HG03442 (cell line): ENCODE data around the gene USP24.
A peak's percentile ranks its signal among the peaks of the same experiment; 100 is the strongest.
"Not testable (repeated sequence)": the region's sequence is repeated elsewhere in the genome, so short reads cannot be mapped to it uniquely, and the experiment has no call there.

Experiments
- ATAC-seq: cut with Tn5 transposase; IDR thresholded peaks from one replicate; pipeline ENCODE4 v1.9.1; 2021; ENCODE audit warnings: mild to moderate bottlenecking, moderate library complexity; ENCODE audit not compliant: unreplicated experiment

USP24 gene

DNA sequence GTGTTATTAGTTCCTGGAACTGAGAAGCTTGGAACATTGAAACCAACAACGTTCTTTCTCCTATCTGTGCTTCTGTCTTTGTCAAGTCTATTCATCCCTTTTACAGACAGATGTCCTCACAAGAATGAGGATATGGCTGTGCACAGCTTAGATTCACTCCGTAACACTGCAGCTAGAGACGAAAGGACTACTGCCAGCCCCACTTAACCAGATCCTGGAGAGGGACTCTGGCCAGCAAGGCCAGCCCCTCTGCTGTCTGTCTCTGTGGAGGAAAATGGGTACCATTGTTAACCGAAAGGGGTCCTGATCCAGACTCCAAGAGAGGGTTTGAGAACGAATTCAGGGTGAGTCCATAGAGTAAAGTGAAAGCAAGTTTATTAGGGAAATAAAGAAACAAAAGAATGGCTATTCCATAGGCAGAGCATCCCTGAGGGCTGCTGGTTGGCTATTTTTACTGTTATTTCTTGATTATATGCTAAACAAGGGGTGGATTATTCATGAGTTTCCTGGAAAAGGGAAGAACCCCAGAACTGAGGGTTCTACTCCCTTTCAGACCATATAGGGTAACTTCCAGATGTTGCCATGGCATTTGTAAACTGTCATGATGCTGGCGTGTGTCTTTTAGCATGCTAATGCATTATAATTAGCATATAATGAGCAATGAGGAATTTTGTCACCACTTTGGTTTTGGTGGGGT, 17.4 kb upstream of the USP24 start:
- no peak for ATAC-seq

GRCh38 chr1:55231745-55232144, 16.6 kb upstream of the USP24 start:
- no peak for ATAC-seq

GRCh38 chr1:55230659-55231058, 15.5 kb upstream of the USP24 start:
- no peak for ATAC-seq

DNA sequence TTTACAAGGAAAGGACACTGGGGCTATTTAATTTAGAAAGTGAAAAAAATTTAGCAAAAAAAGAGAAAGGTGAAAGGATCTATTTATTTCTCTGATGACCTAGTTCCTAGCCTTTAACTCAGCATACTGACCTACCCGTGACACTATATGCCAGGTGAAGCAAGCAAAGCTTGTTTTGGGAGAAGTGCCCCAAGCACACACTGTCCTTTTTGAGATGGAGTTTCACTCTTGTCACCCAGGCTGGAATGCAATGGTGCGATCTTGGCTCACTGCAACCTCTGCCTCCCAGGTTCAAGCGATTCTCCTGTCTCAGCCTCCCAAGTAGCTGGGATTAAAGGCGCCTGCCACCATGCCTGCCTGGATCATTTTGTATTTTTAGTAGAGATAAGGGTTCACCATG, 14.6 kb upstream of the USP24 start:
- not testable (repeated sequence) for ATAC-seq

DNA sequence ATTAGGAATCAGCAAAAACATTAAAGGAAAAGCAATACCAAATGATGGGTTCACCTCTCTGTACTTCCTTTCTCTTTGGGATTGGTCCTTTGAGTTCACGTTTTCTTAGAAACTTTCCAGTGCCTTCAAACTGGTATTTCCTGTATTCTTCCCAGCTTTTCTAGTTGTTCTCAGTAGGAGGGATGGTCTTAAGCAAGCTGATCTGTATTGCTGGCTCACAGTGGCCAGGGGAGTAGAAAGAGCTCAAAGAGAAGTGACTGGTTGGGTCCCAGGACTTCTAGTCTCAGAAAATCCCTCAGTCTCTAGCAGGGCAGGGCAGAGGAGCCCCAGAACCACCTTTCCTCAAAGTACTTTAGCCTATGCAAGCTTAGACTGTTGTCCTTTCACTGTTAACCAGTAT, 10.1 kb upstream of the USP24 start:
- no peak for ATAC-seq

- no peak for ATAC-seq
Measured at GRCh38 chr1:55224729-55225128, 9.6 kb upstream of the USP24 start.

DNA sequence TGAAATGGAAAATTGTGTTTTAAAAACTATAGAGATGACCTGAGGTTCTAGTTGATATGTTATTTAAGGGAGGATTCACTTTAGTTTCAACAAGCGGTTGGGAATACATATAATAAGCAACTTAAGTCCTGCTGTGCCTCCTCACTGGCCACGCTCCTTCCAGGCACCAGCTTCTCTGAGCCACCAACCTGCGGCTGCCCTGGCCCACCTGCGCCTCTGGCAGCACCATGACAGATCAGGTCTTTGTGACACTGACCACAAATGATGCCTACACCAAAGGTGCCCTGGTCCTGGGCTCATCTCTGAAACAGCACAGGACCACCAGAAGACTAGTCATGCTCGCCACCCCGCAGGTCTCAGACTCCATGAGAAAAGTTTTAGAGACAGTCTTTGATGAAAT, 7.0 kb upstream of the USP24 start:
- ATAC-seq: no peak

- no peak for ATAC-seq
Measured at GRCh38 chr1:55217226-55217986, 2.2 kb upstream of the USP24 start.

GRCh38 chr1:55216096-55216495, 932 bp upstream of the USP24 start:
- ATAC-seq: no peak

DNA sequence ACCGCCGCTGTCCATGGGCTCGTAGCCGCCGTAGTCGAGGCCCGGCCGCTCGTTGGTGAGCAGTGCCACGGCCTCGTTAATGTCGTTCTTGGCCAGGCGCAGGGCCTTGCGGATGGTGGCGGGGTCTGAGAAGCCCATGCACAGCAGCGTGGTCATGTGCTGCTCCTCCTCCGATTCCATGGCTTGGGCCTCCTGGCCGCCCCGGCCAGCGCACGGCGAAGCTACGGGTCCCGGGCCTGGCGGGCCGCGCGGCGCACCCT, 300 bp downstream of the USP24 start:
- ATAC-seq: peak; percentile 24

GRCh38 chr1:55214212-55214933, 791 bp downstream of the USP24 start:
- peak; percentile 22 for ATAC-seq

GRCh38 chr1:55213885-55214211, 1.3 kb downstream of the USP24 start:
- ATAC-seq: no peak

GRCh38 chr1:55213151-55213884, 1.8 kb downstream of the USP24 start:
- ATAC-seq: no peak

DNA sequence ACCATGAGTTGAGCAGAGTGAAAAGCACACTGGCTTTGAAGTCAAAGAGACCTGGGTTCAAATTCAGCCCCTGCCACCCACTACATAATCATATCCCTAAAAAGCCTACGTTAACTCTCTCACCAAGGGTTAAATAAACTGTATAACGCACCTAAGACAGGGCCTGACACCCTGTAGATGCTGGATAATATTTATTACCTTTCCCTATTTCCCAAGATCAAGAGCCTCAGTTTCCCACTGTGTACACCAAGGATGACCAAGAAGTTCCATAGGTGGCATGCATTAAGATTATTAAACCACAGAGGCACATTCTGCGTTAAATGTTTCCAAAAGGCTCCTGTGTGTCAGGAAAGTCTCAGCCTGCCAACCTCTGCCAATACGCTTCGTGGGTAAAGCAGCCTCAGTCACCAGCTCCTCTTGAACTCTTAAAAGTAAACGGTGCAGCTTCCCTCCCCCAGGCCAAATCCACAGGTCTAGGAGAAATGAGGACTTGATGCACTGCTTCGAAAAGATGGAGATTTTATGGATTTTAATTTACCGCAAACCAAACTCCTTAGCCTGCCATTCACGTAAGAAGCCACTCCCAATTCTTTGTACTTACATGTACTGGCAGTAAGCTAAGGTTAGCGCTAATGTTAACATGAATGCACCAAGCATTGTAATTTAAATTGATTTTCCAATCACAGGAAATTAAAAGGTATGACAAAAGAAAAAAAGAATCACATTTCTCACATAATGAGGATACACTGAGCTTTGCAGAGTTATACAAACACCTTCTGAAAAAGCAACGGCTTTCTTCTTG, 2.6 kb downstream of the USP24 start:
- ATAC-seq: no peak

DNA sequence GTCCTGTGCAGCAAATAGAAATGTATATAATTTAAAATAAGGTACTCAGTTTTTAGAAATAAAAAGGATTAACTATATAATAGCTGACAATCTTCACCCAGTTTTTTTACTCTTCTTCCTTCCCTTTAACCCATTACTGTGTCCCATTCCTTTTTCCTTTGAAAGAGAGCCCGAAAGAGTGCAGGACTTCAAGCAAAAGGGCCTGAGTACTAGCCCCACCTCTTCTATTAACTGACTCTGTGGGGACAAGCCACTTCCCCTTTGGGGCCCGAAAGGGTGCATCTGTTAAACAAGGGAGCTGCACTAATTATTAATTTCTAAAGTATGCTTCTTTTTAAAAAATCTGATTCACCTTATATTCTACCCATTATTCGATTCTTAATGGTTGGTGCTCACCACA, 3.3 kb downstream of the USP24 start:
- ATAC-seq: peak; percentile 30

- no peak for ATAC-seq
Measured at GRCh38 chr1:55210990-55211801, 4.0 kb downstream of the USP24 start.

DNA sequence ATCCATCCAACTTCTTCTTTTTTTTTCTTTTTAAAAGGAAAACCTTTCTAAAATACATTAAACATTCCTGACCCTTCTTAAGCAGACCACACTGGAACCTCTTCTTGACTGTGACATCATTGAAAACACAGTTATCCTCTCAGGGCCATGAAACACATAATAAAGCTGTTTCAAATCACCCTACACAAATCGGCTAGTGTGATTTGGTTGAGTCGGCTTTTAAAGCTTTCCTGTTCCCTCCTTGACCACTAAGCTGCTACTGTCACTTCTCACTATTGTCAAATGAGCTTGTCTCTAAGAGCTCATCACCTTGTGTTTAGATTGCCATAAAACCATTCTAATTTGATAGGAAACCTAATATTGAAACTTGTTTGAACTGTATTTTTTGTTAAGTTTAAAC, 5.9 kb downstream of the USP24 start:
- peak; percentile 27 for ATAC-seq

DNA sequence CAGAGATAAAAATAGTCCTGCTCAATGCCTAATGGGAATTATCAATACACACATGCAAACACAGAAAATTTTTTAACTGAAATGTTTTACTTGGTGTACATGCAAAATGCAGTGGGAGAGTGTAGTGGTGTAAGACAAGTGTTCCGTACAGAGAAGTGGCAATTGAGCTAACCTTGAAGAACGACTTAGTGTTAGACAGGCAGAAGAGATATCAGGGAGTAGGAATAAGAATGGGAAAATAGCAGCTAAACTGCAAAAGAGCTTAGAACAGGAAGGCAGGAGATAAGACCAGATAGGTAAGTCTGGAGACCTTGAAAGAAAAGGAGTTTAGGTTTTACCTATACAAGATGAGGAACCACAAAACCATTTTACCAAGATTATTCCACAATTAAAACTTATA, 9.0 kb downstream of the USP24 start:
- no peak for ATAC-seq

DNA sequence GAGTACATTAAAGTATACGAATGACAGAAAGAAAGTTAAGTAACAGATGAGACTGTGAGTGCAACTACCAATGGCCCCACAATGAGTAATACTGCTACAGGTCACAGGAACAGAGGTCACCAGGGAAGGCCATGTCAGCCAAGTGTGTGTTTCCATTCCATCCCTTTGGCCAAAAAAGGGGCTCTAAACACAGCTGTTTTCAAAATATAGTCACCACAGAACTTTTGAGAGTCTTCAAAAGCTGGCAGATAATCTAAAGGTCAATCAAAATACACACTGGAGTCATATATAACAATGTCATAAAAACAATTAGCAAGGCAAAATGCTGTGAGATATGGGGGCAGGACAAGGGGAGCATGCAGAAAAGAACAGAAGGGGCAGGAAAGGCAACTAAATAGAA, 10.2 kb downstream of the USP24 start:
- peak; percentile 97 for ATAC-seq

GRCh38 chr1:55203064-55203463, 12.1 kb downstream of the USP24 start:
- ATAC-seq: no peak
